T-helper 17 cell (primary cell): ENCODE measurements around the gene FKTN. TPM values are rescaled to one million over a fixed set of nuclear protein-coding genes. Genes with fewer than 3 reads are reported as not detected.
"Not testable (repeated sequence)": the region's sequence is repeated elsewhere in the genome, so short reads cannot be mapped to it uniquely, and the experiment has no call there.

ENCODE experiments used
- ATAC-seq: fragments of 150-1000 bp; cut with Tn5 transposase; 2 replicates; pipeline ENCODE4 v1.10.0; 2021; ENCODE audit warnings: mild to moderate bottlenecking, moderate library complexity
- DNase-seq, 3 donors: peaks; one replicate each; pipeline versions ENCODE4 v3.0.0 to v3.0.0-alpha.2; 2020 to 2021
- H3K9me3 ChIP-seq: one replicate; pipeline ENCODE4 v1.7.0; 2013; ENCODE audit warnings: low read length, mild to moderate bottlenecking; ENCODE audit not compliant: control insufficient read depth, poor library complexity, severe bottlenecking
- H3K27ac Mint-ChIP-seq: one replicate; pipeline ENCODE4 v1.8.0; 2022; ENCODE audit warnings: mild to moderate bottlenecking, moderate library complexity, mixed read lengths
- H3K27me3 Mint-ChIP-seq: one replicate; pipeline ENCODE4 v1.8.0; 2022; ENCODE audit warnings: mixed read lengths
- H3K36me3 Mint-ChIP-seq: one replicate; pipeline ENCODE4 v1.8.0; 2022; ENCODE audit warnings: low read depth, mixed read lengths
- H3K4me1 Mint-ChIP-seq: one replicate; pipeline ENCODE4 v1.8.0; 2022; ENCODE audit warnings: mild to moderate bottlenecking, mixed read lengths
- H3K4me3 Mint-ChIP-seq: one replicate; pipeline ENCODE4 v1.8.0; 2022; ENCODE audit warnings: mild to moderate bottlenecking, moderate library complexity, mixed read lengths
- total RNA-seq, 4 donors: library from RNA in 2 of 4; stranded (reverse) in 2 of 4; gene quantifications; one replicate each; pipeline ENCODE4 v1.2.3 and lab custom pipeline; 2022 to 2026

The FKTN gene
- total RNA-seq (1 to 10 TPM; 9.2 to 9.3 TPM), total RNA-seq (lab: John Stamatoyannopoulos, UW) (20.4 to 25.3 reads per million in 2 donors)

- peak within 1 kb of the TSS; percentile 92 for H3K4me3 Mint-ChIP-seq
- no peaks in the 10 kb centered on the region for H3K9me3 ChIP-seq
- H3K27ac Mint-ChIP-seq = peak within 1 kb of the TSS; percentile 90
- H3K36me3 Mint-ChIP-seq = peaks cover 3% of the 10 kb centered on the region
- no peaks in the 10 kb centered on the region for H3K27me3 Mint-ChIP-seq
- ATAC-seq (peak; percentile 99), DNase-seq (peak; percentile 64 to 68 (median 65))
- H3K4me1 Mint-ChIP-seq = peaks cover 14% of the 10 kb centered on the region
Observed at GRCh38 chr9:105557804-105558610, at the start of gene FKTN. TSS of gene FKTN (plus strand) at chr9:105558131. CDS start at chr9:105575033, 16,902 bp downstream.

GRCh38 chr9:105508530-105508929 is 49.4 kb upstream of the FKTN start:
- no peaks in the 10 kb centered on the region for H3K4me1 Mint-ChIP-seq
- no peak for DNase-seq
- H3K27ac Mint-ChIP-seq = no peak overlapping the region
- no peaks in the 10 kb centered on the region for H3K27me3 Mint-ChIP-seq
- H3K36me3 Mint-ChIP-seq = no peaks in the 10 kb centered on the region
- H3K9me3 ChIP-seq = no peaks in the 10 kb centered on the region
- ATAC-seq = no peak
- H3K4me3 Mint-ChIP-seq = no peak overlapping the region

DNA sequence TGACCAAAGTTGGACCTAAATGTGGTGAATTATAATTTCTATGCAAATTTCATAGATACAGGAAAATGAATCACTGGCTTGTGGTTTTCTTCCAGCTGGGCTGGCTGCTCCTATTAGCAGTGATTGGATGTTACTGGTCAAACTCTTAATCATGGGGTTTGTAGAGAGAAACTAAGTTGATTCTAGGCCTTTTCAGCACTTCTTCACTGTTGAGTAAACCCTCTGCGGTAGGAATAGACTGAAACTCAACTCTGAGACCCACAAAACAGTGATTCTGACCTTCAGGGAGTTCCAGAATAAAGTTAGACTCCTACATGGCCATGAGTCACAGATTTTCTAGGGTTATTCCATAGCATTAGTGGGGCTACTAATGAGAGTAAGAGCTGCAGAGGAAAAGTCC is 47.9 kb upstream of the FKTN start:
- Mint-ChIP-seq H3K27ac (no peak overlapping the region), H3K36me3 (peaks cover 4% of the 10 kb centered on the region), H3K4me3 (no peak overlapping the region), H3K4me1 (no peaks in the 10 kb centered on the region), H3K27me3 (no peaks in the 10 kb centered on the region)
- DNase-seq (no peak), ATAC-seq (no peak)
- H3K9me3 ChIP-seq = no peaks in the 10 kb centered on the region

- H3K4me1 Mint-ChIP-seq = no peaks in the 10 kb centered on the region
- no peaks in the 10 kb centered on the region for H3K27me3 Mint-ChIP-seq
- DNase-seq (no peak), ATAC-seq (no peak)
- H3K27ac Mint-ChIP-seq = no peak overlapping the region
- H3K4me3 Mint-ChIP-seq = no peak overlapping the region
- peaks cover 4% of the 10 kb centered on the region for H3K36me3 Mint-ChIP-seq
- no peaks in the 10 kb centered on the region for H3K9me3 ChIP-seq
Observed at GRCh38 chr9:105511446-105511845, 46.5 kb upstream of the FKTN start.

DNA sequence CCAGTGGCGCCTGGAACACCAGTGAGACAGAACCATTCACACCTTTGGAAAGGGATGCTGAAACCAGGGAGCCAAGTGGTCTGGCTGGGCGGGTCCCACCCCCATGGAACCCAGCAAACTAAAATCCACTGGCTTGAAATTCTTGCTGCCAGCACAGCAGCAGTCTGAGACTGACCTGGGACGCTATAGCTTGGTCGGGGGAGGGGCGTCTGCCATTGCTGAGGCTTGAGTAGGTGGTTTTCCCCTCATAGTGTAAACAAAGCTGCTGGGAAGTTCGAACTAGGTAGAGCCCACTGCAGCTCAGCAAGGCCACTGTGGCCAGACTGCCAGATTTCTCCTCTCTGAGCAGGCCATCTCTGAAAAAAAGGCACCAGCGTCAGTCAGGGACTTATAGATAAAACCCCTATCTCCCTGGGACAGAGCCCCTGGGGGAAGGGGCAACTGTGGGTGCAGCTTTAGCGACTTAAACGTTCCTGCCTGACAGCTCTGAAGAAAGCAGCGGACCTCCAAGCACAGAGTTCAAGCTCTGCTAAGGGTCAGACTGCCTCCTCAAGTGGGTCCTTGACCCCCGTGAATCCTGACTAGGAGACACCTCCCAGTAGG is 42.0 kb upstream of the FKTN start:
- Mint-ChIP-seq H3K4me3 (no peak overlapping the region), H3K27me3 (no peaks in the 10 kb centered on the region), H3K27ac (no peak overlapping the region), H3K4me1 (no peaks in the 10 kb centered on the region), H3K36me3 (peaks cover 6% of the 10 kb centered on the region)
- no peak for DNase-seq
- no peaks in the 10 kb centered on the region for H3K9me3 ChIP-seq
- ATAC-seq = no peak

- DNase-seq = peak in 2 of 3 donors; percentile 14 to 17
- H3K9me3 ChIP-seq, H3K4me1 Mint-ChIP-seq, H3K4me3 Mint-ChIP-seq, H3K27ac Mint-ChIP-seq, H3K27me3 Mint-ChIP-seq, H3K36me3 Mint-ChIP-seq: not testable (repeated sequence)
- peak; percentile 92 for ATAC-seq
Observed at GRCh38 chr9:105519710-105520369, 38.1 kb upstream of the FKTN start.

DNA sequence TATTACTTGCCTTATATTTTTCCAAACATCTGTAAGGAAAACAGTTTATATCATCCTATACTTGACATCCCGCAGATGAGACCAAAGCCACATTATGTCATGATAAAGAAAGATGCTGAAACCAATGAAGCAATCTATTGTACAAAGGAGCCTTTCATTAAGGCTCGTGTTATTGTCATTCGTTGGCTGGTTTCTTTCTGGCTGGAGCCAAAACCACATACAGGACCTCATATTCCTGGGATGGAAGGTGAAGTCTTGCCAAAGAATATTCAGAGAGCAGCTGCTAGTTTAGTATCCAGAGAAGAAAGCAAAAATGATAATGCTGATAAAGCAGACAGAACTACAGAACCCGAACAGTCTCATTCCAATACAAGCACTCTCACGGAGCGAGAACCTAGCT is 36.9 kb upstream of the FKTN start:
- not testable (repeated sequence) for H3K9me3 ChIP-seq, H3K4me1 Mint-ChIP-seq, ATAC-seq, H3K27ac Mint-ChIP-seq, H3K4me3 Mint-ChIP-seq, DNase-seq, H3K36me3 Mint-ChIP-seq, H3K27me3 Mint-ChIP-seq

GRCh38 chr9:105522618-105523385 is 35.1 kb upstream of the FKTN start:
- H3K27me3 Mint-ChIP-seq, H3K36me3 Mint-ChIP-seq, ATAC-seq, H3K4me1 Mint-ChIP-seq, DNase-seq, H3K27ac Mint-ChIP-seq, H3K9me3 ChIP-seq, H3K4me3 Mint-ChIP-seq: not testable (repeated sequence)

GRCh38 chr9:105531530-105531929 is 26.4 kb upstream of the FKTN start:
- Mint-ChIP-seq H3K4me3 (no peak overlapping the region), H3K4me1 (peaks cover 4% of the 10 kb centered on the region), H3K36me3 (peaks cover 2% of the 10 kb centered on the region), H3K27me3 (no peaks in the 10 kb centered on the region), H3K27ac (no peak overlapping the region)
- ATAC-seq (no peak), DNase-seq (no peak)
- H3K9me3 ChIP-seq = no peaks in the 10 kb centered on the region

GRCh38 chr9:105535920-105536668 is 21.8 kb upstream of the FKTN start:
- H3K9me3 ChIP-seq = no peaks in the 10 kb centered on the region
- ATAC-seq (no peak), DNase-seq (no peak)
- Mint-ChIP-seq H3K27me3 (no peaks in the 10 kb centered on the region), H3K4me3 (no peak overlapping the region), H3K36me3 (peaks cover 4% of the 10 kb centered on the region), H3K27ac (no peak overlapping the region), H3K4me1 (peaks cover 6% of the 10 kb centered on the region)

DNA sequence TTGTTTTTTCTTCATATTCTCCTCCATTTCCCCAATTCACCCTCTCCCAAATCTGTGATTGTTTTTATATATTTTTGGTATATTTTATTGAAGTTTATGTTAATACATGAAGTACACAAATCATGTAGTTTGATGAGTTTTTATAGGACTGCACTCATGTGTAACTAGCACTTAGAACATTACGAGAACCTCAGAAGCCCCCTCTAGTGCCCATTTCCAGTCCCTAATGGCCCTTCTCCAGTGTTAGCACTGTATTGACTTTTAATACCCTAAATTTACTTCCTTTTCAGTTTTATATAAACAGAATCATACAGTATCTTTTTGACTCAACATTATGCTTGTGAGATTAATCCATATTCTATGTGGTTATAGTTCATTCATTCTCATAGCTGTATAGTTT is 18.5 kb upstream of the FKTN start:
- H3K27me3 Mint-ChIP-seq = no peaks in the 10 kb centered on the region
- ATAC-seq (no peak), DNase-seq (no peak)
- peaks cover 4% of the 10 kb centered on the region for H3K36me3 Mint-ChIP-seq
- H3K27ac Mint-ChIP-seq = no peak overlapping the region
- no peaks in the 10 kb centered on the region for H3K9me3 ChIP-seq
- H3K4me1 Mint-ChIP-seq = peaks cover 2% of the 10 kb centered on the region
- H3K4me3 Mint-ChIP-seq = no peak overlapping the region

DNA sequence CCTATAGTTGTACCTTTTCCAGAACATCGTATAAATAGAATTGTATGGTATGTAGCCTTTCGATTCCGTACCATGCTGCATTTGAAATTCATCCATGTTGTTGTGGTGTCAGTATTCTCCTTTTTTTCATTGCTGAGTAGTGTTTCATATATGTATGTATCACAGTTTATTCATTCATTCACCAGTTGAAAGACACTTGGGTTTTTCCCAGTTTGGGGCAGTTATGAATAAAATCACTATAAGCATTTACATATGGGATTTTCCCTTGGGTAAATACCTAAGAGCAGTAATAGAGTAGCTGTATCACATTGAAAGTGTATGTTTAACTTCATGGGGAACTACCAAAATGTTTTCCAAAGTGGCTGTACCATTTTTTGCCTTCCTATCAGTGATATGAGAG is 16.1 kb upstream of the FKTN start:
- no peak for DNase-seq

More for the DNA sequence above, 16.1 kb upstream of the FKTN start:
- no peaks in the 10 kb centered on the region for H3K9me3 ChIP-seq
- no peak overlapping the region for H3K27ac Mint-ChIP-seq
- ATAC-seq = peak; percentile 53
- H3K27me3 Mint-ChIP-seq = no peaks in the 10 kb centered on the region
- peaks cover 2% of the 10 kb centered on the region for H3K4me1 Mint-ChIP-seq
- no peak overlapping the region for H3K4me3 Mint-ChIP-seq
- H3K36me3 Mint-ChIP-seq = peaks cover 2% of the 10 kb centered on the region
